Psoas muscle (tissue), 8 donors: ENCODE results near the gene IFTAP. TPM values are rescaled to one million over a fixed set of nuclear protein-coding genes. Genes with fewer than 3 reads are reported as not detected.

Source experiments
- ATAC-seq, 4 donors: fragments of 200-7000 bp; cut with Tn5 transposase; one replicate each; pipeline ENCODE4 v1.9.1; 2020; ENCODE audit warnings: moderate library complexity in 3 of 4, mild to moderate bottlenecking in 2 of 4
- DNase-seq, 2 donors: peaks; one replicate each; pipeline ENCODE4 v3.0.0-alpha.2; 2020
- H3K27ac ChIP-seq: fragments of 200-600 bp; one replicate; pipeline ENCODE4 v1.8.0; 2022
- H3K27me3 ChIP-seq, 3 donors: fragments of 200-600 bp in 1 of 3; one replicate each; pipeline versions ENCODE4 v1.6.1 to v1.8.0; 2013 to 2022; ENCODE audit warnings: low read length in 2 of 3, mild to moderate bottlenecking in 2 of 3, moderate library complexity in 1 of 3; ENCODE audit not compliant: insufficient read depth in 3 of 3
- H3K36me3 ChIP-seq, 2 donors: fragments of 200-600 bp in 1 of 2; one replicate each; pipeline versions ENCODE4 v1.6.1 to v1.8.0; 2013 to 2022; ENCODE audit warnings: low read depth in 1 of 2, mild to moderate bottlenecking in 1 of 2, moderate library complexity in 1 of 2; ENCODE audit not compliant: insufficient read depth in 1 of 2
- H3K4me1 ChIP-seq: fragments of 200-600 bp; one replicate; pipeline ENCODE4 v1.8.0; 2022
- H3K4me3 ChIP-seq: fragments of 200-600 bp; one replicate; pipeline ENCODE4 v1.8.0; 2022; ENCODE audit warnings: mild to moderate bottlenecking
- H3K9me3 ChIP-seq: fragments of 200-600 bp; one replicate; pipeline ENCODE4 v1.8.0; 2022
- WGBS, 3 donors: extraction: QIAGEN DNeasy Blood & Tissue Kit; methylation state at CpG; one replicate each; pipeline versions ENCODE4 v1.1.6 to v1.1.7; 2013; 5-methylcytosine and 5-hydroxymethylcytosine counted together
- intact Hi-C, 2 donors: fragments of 100-400 bp; cut with DNase I; formaldehyde crosslinking; loops; one replicate each; pipeline versions ENCODE4 v1.11.0 to v1.14.2; 2022
- polyA plus RNA-seq, 3 donors: library from polyadenylated mRNA; stranded (reverse); fragments of 200-250 nt; gene quantifications; one replicate each; pipeline ENCODE4 v1.2.3, GENCODE V29; 2013
- total RNA-seq, 4 donors: library from RNA; stranded (reverse); fragmentation: NEBNext Ultra II Directional in 2 of 4; extraction: Animal tissue kit (Norgen Biotek cat#: 25700) in 2 of 4; gene quantifications; one replicate each; pipeline versions ENCODE4 v1.2.1 to v1.2.4, GENCODE V29; 2021 to 2023
- TF ChIP-seq, protein P1 (sequence below): fragments of 200-600 bp; IDR thresholded peaks from one replicate; pipeline ENCODE4 v1.8.0; 2022; ENCODE audit warnings: antibody characterized with exemption
- donor health status: healthy with polysubstance abuse.
- donor health status: DM: no; HTN: no; CAD: no; lungs with moderate emphysema.
- donor health status: Bipolar disorder and iron deficiency.
- donor health status: healthy.
- donor health status: DM: yes; HTN: yes; CAD: no.
- donor health status: DM: no; HTN: no; CAD: no.
- donor health status: DM: no; HTN: no; CAD: no.
- donor health status: DM: yes; HTN: yes; CAD: no.

Gene IFTAP
- total and polyA plus RNA-seq, 7 donors, result 21.3 to 58.7 (median 28.2) TPM

DNA sequence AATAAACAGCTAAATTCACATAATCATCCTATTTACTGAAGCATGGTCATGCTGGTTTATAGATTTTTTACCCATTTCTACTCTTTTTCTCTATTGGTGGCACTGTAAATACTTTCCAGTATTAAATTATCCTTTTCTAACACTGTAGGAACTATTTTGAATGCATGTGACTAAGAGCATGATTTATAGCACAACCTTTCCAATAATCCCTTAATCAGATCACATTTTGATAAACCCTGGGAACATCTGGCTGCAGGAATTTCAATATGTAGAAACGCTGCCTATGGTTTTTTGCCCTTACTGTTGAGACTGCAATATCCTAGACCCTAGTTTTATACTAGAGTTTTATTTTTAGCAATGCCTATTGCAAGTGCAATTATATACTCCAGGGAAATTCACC, 15.8 kb upstream of the IFTAP start:
- no peak for ATAC-seq
- H3K27ac ChIP-seq, result no peak overlapping the region
- no peak overlapping the region for H3K4me3 ChIP-seq
- H3K36me3 ChIP-seq, result no peaks in the 10 kb centered on the region
- intact Hi-C loops, result no loop called here
- H3K4me1 ChIP-seq, result no peaks in the 10 kb centered on the region
- DNase-seq, result no peak
- H3K9me3 ChIP-seq, result no peaks in the 10 kb centered on the region
- TF ChIP-seq, protein P1, sequence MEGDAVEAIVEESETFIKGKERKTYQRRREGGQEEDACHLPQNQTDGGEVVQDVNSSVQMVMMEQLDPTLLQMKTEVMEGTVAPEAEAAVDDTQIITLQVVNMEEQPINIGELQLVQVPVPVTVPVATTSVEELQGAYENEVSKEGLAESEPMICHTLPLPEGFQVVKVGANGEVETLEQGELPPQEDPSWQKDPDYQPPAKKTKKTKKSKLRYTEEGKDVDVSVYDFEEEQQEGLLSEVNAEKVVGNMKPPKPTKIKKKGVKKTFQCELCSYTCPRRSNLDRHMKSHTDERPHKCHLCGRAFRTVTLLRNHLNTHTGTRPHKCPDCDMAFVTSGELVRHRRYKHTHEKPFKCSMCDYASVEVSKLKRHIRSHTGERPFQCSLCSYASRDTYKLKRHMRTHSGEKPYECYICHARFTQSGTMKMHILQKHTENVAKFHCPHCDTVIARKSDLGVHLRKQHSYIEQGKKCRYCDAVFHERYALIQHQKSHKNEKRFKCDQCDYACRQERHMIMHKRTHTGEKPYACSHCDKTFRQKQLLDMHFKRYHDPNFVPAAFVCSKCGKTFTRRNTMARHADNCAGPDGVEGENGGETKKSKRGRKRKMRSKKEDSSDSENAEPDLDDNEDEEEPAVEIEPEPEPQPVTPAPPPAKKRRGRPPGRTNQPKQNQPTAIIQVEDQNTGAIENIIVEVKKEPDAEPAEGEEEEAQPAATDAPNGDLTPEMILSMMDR, result no peak
- WGBS, 3 donors, result 26 to 37% (median 31%) methylated on average over 1 of the region's 1 CpG
- H3K27me3 ChIP-seq, result peaks cover 0 to 6% (median 0%) of the 10 kb centered on the region in 3 donors

DNA sequence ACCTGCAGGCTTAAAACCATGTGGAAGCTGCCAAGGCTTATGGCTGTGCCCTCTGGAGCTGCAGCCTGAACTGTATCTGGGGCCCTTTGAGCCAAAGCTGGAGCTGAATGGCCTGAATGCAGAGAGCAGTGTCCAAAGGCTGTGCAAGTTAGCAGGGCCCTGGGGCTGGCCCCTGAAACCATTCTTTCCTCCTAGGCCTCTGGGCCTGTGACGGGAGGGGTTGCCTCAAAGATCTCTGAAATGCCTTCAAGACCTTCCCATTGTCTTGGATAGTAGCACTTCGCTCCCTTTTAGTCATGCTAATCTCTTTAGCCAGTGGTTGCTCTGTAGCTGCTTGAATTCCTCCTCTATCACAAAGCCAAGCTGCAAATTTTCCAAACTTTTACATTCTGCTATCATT, 12.8 kb upstream of the IFTAP start:
- Histone ChIP-seq H3K27me3 (peaks cover 0 to 3% (median 0%) of the 10 kb centered on the region in 3 donors), H3K27ac (no peak overlapping the region), H3K36me3 (no peaks in the 10 kb centered on the region), H3K4me3 (no peak overlapping the region), H3K9me3 (no peaks in the 10 kb centered on the region), H3K4me1 (no peaks in the 10 kb centered on the region)
- TF ChIP-seq, protein P1, result no peak
- intact Hi-C loops, result no loop called here
- DNase-seq (no peak), ATAC-seq (no peak)
- WGBS, 3 donors, result 85 to 89% (median 86%) methylated on average over 2 of the region's 2 CpGs

- intact Hi-C loops, result no loop called here
- Histone ChIP-seq H3K4me1 (no peaks in the 10 kb centered on the region), H3K27ac (no peak overlapping the region), H3K27me3 (peaks cover 0 to 5% (median under 1%) of the 10 kb centered on the region in 3 donors), H3K9me3 (no peaks in the 10 kb centered on the region), H3K4me3 (no peak overlapping the region), H3K36me3 (no peaks in the 10 kb centered on the region)
- TF ChIP-seq, protein P1, result no peak
- no peak for ATAC-seq
- WGBS, 3 donors, result 55 to 68% (median 61%) methylated on average over 3 of the region's 3 CpGs
- no peak for DNase-seq
Observed at GRCh38 chr11:36583667-36584066, 10.6 kb upstream of the IFTAP start.

- Histone ChIP-seq H3K36me3 (no peaks in the 10 kb centered on the region), H3K4me3 (no peak overlapping the region), H3K27ac (no peak overlapping the region), H3K4me1 (no peaks in the 10 kb centered on the region), H3K9me3 (no peaks in the 10 kb centered on the region), H3K27me3 (peaks cover 0 to 13% (median 6%) of the 10 kb centered on the region in 3 donors)
- intact Hi-C loops, result no loop called here
- DNase-seq, result no peak
- TF ChIP-seq, protein P1, result no peak
- ATAC-seq, result no peak
Observed at GRCh38 chr11:36586543-36586942, 7.8 kb upstream of the IFTAP start.

GRCh38 chr11:36588099-36588498, 6.2 kb upstream of the IFTAP start:
- no peaks in the 10 kb centered on the region for H3K4me1 ChIP-seq
- WGBS, 3 donors, result 31 to 35% (median 32%) methylated on average over 1 of the region's 1 CpG
- TF ChIP-seq, protein P1, result no peak

More at GRCh38 chr11:36588099-36588498, 6.2 kb upstream of the IFTAP start:
- intact Hi-C loops, result no loop called here
- no peaks in the 10 kb centered on the region for H3K9me3 ChIP-seq
- no peak overlapping the region for H3K4me3 ChIP-seq
- ATAC-seq (no peak), DNase-seq (no peak)
- peaks cover 0 to 13% (median 6%) of the 10 kb centered on the region in 3 donors for H3K27me3 ChIP-seq
- H3K27ac ChIP-seq, result no peak overlapping the region
- no peaks in the 10 kb centered on the region for H3K36me3 ChIP-seq
